ENCODE measurements around the gene ACSM3.
"Not testable (repeated sequence)": the region's sequence is repeated elsewhere in the genome, so short reads cannot be mapped to it uniquely, and the experiment has no call there.

Gene ACSM3

DNA sequence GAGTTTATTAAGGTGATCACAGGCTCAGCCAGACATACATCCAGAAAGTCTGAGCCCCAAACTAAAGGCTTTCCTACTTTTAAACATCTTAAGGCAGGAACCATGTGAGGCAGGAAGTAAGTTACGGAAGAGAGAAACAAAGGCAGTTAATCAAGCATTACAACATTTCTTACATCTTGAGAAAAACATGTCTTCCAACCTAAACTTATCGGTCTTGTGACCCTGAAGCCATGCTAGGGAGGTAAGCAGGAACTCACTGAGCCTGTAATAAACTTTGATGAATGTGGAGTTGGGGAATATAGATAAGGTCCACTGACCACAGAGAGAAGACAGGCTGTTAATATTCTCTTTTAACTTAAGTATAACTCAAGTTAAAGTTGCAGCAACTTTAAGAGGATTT lies 3.5 kb upstream of the ACSM3 start:
- no peak for DNase-seq (ENCODE audit: low spot score)

DNA sequence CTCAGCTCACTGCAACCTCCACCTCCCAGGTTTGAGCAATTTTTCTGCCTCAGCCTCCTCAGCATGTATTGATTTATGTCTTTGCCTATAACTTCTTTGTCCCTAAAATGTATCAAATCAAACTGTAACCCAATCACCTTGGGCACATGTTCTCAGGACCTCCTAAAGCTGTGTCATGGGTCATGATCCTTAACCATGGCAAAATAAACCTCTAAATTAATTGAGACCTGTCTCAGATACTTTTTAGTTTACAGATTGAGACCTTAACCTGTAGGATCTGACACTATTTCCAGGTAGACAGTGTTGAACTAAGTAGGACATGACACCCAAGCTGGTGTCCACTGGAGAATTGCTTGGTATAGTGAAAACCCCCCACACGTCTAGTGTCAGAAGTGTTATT lies 2.6 kb upstream of the ACSM3 start:
- DNase-seq (ENCODE audit: low spot score): no peak

DNA sequence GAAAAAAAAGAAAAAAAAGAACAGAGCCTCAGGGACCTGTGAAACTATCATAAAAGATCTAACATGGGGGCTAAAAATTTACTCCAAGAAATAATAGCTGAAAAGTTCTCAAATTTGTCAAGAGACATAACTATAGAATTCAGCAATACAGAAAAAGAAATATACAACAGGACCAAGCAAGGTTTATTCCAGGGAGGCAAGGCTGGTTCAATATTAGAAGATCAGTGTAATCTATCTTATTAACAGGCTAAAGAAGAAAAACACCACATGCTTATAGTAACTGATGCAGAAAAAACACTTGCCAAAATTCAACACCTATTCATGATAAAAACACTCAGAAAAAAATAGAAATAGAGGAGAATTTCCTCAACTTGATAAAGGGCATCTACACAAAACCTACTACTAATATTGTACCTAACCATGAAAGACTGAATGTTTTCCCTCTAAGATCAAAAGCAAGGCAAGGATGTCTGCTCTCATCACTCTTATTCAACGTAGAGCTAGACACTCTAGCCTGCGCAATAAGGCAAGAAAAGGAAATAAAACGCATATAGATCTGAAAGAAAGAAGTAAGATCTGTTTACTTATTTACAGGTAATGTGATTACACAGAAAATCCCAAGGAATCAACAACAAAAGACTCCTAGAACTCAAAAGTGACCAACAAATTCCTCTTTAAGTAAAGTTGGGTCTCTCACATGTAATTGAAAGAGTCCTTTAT lies 1.2 kb upstream of the ACSM3 start:
- no peak for DNase-seq (ENCODE audit: low spot score)

DNA sequence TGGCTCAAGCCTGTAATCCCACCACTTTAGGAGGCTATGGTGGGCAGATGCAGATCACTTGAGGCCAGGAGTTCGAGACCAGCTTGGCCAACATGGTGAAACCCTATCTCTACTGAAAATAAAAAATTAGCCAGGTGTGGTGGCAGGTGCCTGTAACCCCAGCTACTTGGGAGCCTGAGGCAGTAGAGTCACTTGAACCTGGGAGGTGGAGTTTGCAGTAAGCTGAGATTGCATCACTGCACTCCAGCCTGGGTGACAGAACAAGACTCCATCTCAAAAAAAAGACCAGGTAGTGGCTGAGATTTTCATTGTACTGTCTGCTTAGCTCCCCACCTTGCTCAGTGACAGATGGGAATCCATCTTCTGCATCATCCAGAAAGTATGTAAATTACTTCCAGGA lies 634 bp downstream of the ACSM3 start:
- DNase-seq (ENCODE audit: low spot score): not testable (repeated sequence)

DNA sequence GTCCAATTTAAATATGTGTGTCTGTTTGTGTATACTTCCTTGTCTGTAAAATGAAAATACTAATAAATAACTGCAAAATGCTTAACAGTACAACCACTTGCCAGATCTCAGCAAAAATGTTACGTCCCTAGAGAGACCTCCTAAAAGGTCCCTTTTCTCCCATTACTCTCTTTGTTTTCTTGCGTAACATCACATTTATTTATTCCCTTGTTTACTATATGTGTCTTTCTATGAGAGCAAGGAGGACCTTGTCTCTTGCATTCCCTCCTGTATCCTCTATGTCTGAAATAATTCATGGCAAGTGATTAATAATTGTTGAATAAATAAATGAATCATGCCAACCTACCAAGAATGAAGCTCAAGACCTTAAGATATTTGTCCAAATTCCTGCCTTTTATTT lies 1.9 kb downstream of the ACSM3 start:
- DNase-seq (ENCODE audit: low spot score): no peak

DNA sequence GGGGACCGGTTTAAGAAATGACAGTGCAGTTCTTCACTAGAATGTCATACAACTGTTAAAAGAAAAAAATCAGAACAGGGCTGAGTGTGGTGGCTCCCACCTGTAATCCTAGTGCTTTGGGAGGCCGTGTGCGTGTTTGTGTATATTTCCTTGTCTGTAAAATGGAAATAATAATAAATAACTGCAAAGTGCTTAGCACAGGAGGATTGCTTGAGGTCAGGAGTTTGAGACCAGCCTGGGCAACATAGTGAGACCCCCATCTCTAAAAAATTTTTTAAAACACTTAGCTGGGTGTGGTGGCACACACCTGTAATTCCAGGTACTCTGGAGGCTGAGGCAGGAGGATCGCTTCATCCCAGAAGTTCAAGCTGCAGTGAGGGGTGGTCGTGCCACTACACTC lies 2.5 kb downstream of the ACSM3 start:
- DNase-seq (ENCODE audit: low spot score): no peak

DNA sequence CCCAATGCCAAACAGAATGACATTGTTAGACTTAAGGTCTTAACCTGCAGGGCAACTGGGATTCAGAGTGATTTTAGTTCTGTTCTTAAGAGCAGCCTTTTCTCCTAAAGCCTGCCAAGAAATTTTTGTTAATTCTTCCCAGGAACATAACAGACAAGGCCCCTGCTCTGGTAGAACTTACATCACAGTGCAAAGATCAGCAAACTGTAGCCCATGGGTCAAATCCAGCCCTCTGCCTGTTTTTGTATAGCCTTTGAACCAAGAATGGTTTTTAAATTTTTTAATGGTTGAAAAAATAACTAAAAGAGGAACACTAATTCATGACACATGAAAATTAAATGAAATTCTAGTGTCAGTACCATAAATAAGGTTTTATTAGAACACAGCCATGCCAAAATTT lies 3.8 kb downstream of the ACSM3 start:
- DNase-seq (ENCODE audit: low spot score): no peak

DNA sequence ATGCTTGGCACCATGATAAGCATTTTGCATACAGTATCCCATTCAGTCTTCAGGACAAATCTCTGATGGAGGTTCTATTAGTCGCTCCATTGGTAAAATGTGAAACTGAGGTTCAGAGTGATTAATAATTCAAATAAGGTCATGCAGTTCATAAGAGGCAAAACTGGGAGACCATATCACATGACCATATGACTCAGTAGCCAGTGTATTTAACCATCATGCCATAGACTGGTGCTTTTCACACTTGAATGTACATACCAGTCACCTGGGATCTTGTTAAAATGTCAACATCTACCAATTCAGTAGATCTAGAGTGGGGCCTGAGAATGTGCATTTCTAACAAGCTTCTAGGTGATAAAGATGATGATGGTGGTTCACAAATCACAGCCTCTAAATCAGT lies 4.3 kb downstream of the ACSM3 start:
- DNase-seq (ENCODE audit: low spot score): no peak

DNA sequence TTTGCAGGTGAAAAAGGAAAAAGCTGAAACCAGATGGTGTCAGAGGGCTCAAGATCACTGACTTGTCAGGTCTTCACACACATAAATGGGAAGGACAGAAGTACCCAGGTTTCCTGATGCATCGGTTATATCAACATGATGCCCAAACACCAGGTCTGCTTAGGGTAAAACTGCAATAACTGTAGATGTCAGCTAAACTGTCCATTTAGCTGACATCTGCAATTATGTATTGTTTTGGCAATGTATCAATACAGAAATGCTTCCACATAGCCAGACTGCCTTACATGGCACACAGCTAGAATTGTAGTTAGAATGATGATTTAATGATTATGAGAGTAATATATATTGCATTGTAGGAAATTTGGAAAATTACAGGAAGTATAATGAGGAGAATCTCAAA lies 5.0 kb downstream of the ACSM3 start:
- no peak for DNase-seq (ENCODE audit: low spot score)

DNA sequence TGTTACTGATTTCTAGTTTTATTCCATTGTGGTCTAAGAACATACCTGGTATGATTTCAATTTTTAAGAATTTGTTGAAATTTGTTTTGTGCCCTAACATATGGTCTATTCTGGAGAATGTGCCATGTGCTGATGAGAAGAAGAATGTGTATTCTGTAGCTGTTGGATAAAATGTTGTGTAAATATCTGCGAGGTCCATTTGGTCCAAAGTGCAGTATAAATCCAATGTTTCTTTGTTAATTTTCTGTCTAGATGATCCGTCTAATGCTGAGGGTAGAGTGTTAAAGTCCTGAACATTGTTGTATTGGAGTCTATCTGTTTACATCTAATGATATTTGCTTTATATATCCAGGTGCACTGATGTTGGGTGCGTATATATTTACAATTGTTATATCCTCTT lies 9.9 kb downstream of the ACSM3 start:
- no peak for DNase-seq (ENCODE audit: low spot score)

DNA sequence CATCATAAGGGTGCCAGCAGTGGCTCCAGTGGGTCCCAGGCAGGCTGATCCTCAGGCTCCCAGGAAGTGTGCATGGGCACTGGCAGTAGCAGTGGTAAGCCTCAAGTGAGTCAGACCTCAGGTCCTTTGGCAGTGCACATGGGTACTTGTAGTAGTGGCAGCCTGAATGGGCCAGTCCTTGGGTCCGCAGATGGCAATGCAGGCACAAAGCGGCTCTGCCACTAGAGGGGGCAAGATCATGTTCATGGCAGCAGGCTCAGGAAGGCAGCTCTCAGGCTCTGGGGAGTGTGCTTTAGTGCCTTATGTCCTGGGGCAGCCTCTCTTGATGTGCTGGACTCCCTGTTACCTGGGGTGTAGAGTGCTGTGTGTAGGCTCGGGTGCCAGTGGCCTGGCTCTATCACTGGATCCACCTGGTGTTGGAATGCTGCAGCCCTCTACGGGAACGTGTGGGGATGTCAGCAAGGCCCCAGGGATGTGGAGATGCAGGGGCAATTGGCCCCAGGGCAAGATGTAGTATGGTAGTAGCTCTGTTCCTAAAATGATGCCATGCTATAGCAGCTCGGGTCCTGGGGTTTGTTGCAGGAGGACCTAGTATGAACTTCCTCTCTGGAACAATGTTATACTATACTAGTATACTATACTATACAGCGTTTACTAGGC lies 11.0 kb downstream of the ACSM3 start:
- DNase-seq (ENCODE audit: low spot score): peak; percentile 81

DNA sequence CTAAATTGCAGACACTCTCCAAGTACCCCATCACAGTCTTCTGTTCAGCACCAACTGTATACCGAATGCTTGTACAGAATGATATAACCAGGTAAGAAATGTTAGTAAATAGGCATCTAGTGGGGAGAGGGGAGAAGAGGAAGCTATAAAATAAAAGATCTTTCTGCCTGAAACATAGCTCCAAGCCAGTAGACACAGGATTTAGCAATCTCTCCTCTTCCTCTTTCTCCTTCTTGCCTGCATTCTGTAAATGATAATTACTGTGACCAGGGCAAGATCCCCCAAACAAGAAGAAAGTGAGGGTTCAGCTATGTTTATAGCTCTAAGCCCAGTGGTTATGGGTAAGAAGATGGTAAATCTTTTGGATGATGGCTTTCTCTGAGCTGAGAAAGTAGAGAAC lies 17.9 kb downstream of the ACSM3 start:
- DNase-seq (ENCODE audit: low spot score): no peak

DNA sequence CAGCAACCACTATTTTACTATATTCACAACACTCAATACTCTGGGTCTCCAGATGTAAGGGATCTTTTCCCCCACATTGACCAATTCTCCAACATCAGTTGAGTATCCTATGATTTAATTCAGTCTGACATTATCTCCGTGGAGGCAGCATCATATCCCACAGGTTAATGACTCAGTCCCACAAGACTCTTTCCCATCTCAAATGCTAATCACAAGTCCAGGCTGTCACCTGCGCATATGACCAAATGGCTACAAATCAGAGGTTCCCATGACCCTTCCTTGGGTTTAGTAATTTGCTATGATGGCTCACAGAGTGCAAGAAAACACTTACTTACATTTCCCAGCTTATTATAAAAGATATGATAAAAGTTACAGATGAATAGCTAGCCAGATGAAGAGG lies 18.7 kb downstream of the ACSM3 start:
- DNase-seq (ENCODE audit: low spot score): no peak

DNA sequence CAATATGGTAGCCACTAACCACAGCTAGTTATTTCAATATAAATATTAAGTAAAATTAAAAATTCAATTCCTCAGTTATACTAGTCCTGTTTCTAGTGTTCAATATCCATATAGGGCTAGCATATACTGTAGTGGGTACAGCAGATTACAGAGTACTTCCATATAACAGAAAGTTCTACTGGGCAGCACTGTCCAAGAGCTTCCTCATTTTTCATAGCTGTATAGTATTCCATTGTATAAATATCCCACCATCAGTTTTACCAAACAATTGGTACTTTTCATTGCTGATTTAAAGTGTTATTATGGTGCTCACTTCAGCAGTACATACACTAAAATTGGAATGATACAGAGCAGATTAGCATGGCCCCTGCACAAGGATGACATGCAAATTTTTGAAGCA lies 20.4 kb downstream of the ACSM3 start:
- no peak for DNase-seq (ENCODE audit: low spot score)

DNA sequence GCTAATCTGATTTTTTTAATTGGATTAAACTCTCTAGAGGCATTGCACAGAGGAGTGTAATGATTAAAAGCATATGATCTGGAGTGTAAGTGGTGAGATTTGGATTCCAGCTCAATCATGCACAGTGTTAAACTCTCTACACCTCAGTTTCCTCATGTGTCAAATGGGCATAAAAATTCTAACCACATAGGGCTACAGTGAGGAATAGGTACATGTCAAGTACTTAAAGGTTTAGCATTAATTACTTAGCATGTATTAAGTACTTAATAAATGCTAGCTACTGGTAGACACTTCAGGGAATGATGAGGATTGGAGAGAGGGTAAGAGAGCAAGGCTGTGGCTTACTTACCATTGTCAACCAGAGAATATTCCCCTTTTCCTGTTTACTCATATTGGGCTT lies 25.3 kb downstream of the ACSM3 start:
- DNase-seq (ENCODE audit: low spot score): no peak

DNA sequence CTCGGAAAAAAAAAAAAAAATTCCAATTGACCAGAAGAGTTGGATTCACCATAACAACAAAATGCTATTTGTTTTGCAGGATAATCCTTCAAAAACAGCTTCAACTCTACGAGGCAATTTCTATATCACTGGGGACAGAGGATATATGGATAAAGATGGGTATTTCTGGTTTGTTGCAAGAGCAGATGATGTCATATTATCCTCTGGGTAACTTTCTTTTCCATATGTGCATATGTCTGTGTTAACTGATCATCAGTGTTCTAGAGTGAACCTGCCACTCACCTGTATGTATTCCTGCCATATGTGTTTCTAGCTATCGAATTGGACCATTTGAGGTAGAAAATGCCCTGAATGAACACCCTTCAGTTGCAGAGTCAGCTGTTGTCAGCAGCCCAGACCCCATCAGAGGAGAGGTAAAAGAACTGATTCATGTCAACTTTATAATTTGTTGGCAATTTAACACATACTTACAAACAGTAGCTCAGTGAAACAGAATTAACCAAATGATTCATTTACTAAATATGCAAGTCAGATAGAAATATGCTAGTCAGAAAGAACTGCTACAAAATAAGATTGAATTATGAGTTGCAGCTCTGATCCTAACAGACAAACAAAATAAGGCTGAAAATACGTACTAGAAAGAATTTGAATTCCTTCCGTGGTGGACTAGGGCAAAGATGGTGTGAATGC lies 28.3 kb downstream of the ACSM3 start:
- no peak for DNase-seq (ENCODE audit: low spot score)

DNA sequence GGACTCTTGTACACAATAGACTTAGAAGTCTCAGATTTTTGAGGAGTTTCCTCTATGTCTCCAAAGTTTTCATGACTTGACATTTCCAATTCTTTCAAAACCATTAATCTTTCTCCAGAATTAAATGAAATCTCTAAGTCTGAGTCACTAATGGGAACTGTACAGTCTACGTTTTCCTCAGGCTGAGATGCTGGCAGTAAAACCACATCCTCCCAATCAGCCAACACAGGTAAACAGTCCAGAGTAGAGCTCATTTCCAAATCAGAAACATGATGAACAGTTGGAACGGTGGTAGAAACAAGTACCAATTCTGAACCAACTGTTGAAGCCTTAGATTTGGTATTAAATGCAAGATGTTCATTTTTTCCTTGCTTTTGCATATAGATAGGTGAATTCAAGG lies 34.5 kb downstream of the ACSM3 start:
- no peak for DNase-seq (ENCODE audit: low spot score)

DNA sequence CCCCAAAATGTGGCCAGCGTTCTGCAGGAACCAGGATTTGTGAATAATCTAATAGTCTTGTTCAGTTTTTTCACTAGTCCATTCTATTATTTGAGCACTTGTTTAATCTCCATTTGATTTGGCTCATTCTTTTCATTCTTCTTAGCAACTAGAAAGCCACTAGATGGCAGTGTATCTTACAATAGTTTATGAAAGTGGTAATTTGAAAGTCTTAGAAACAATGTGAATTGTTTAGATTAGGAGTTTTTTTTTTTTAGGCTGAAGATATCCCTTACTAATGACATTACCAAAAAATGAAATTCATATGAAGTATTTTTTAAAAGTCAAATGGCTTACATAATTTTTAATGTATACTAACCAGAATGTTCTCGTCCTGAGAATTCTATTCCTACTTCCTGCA lies 35.8 kb downstream of the ACSM3 start:
- DNase-seq (ENCODE audit: low spot score): no peak

DNA sequence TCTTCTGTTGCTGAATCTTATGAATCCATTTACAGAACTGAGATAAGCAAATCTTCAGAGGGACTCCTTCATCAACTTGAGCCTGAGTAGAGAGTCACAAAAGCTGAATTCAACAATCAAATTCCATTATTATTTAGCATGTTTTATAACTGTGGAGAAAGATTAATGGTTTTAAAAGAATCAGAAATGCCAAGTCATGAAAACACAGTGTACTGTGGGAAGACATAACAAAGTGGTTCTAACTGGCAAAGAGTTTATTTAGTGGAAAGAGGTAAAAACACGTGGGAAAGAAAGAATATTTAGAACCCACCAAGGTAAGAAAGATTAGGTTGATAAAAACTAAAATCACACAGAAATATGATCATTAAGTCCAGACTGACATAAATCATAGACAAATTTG lies 37.5 kb downstream of the ACSM3 start:
- DNase-seq (ENCODE audit: low spot score): no peak

DNA sequence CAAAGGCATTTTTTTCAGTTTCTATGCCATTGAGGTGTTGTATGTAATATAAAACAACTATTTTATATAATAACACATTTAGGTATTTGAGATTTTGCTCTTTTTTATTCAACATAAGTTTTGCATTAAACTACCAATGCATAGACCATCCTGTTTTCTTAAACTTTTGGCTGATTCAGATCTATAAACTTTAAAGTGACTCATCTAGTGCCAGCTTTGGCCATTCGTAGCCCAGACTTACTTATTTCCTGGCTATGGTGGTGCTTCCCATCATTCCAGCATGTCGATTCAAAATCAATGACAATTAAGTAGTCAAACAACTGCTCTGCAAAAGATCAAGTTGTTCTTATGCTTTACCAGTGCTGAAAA lies 39.4 kb downstream of the ACSM3 start:
- DNase-seq (ENCODE audit: low spot score): no peak

DNA sequence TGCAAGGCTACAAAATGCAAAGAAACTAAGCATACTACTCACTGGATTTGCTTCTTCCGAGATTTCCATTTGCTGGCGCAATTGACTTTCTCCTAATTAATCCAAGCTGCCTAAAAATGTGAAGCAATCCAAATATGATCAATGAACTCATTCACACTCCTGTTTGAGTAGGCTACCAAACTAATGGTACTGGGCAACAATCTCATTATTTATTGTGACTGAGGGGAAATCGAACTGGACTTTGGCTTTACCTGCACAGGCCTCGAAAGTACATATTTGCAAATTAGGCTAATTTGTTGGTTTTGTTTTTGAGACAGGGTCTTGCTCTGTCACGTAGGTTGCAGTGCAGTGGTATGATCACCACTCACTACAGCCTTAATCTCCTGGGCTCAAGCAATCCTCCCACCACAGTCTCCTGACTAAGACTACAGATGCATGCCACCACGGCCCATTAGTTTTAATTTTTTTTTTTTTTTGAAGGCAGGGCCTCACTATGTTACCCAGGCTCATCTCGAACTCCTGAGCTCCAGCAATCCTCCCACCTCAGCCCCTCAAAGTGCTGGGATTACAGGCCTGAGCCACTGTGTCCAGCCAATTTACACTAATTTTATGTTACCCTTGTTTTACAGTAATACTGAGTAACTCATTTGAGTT lies 39.9 kb downstream of the ACSM3 start:
- no peak for DNase-seq (ENCODE audit: low spot score)

DNA sequence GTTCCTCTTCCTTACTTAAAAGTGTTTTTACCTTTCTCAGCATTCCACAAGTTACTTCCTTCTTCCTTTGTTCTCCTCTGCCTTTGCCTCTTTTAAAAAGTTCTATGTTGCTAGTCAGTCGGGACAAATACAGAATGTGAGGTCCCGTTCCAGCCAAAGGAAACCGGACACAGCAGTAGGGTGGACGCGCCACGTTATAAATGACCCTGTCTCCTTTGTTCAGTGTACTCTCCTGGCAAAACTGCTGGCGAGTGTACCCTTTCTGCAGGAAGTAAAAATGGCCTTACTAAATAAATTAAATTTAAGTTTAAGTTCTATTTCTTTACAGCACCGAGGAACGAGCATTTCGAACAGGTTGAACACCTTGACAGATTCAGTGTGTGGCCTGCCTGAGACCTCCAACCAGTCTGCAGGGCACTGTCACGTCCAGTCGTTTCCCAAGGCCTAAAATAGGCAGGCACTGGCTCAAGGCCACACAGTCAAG lies 41.9 kb downstream of the ACSM3 start:
- DNase-seq (ENCODE audit: low spot score): not testable (repeated sequence)

All from AG20443 (cell line).